COR-L47 (cell line): Measurements from ENCODE around the gene GPR21.

ENCODE experiments used
- DNase-seq: peaks from one replicate; lab custom pipeline; 2025; lab: John Stamatoyannopoulos, UW

Gene GPR21

DNA sequence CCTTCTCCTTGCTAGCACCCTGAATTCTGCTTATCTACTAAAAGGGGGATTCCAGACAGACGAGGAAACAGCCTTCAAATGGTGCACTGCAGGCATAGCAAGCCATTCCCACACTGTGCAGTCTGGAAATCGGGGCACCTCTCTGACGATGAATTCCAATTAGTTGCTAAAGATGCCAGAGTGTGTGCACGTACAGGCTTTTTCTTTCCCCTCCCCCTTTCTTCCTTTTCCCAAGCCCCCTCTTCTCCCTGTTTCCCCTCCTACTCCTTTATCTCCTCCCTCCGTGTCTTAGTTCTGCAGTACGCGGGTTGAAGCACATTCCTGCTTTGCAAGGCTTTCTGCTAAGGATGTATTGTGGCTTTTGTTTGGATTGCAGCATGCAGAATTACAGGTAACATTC is at the start of gene GPR21:
Gene GPR21, plus strand, starts transcription at position 316 of the 400 bp plus-strand sequence. CDS start 900 bp downstream, outside the sequence.
- no peak for DNase-seq

GRCh38 chr9:122986010-122986409 is 47.5 kb upstream of the GPR21 start:
- no peak for DNase-seq

DNA sequence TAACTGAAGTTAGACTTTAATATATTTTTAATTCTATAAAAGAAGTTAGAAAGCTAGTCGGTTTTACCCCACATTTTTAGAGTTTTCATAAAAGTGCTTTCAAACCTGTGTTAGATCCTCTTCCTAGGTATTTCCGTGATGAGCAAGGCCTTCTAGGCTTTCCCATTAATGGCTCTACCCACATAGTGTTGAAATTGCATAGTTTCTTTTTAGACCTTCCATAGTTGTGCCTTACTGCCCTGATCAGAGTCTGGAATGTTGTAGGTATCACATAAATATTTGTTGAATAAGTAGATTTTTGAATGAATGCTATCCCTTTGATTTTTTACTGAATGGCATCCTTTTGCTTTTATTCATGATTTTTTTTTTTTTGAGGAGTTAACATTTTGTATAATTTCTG is 45.3 kb upstream of the GPR21 start:
- no peak for DNase-seq

GRCh38 chr9:122988920-122989621 is 44.4 kb upstream of the GPR21 start:
- no peak for DNase-seq

- DNase-seq: peak; percentile 14
Observed at GRCh38 chr9:122991370-122991830, 42.1 kb upstream of the GPR21 start.

DNA sequence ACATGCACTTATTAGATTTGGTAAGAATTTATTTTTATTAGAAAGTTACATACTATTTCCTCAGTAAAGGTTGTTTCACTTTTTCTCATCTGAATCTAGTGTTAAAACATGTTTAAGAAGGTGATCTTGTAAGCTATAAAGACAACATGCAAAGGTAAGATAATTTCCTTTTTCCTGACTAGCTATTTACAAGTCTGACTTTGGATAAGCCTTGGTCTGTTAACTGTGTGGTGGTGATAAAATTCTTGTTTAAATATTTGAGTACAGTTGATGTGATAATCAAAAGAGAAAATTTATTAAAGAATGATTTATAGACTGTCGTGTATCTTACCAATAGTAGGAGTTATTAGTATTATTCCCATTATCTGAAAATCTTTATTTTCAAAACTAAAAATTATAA is 36.9 kb upstream of the GPR21 start:
- DNase-seq: no peak

DNA sequence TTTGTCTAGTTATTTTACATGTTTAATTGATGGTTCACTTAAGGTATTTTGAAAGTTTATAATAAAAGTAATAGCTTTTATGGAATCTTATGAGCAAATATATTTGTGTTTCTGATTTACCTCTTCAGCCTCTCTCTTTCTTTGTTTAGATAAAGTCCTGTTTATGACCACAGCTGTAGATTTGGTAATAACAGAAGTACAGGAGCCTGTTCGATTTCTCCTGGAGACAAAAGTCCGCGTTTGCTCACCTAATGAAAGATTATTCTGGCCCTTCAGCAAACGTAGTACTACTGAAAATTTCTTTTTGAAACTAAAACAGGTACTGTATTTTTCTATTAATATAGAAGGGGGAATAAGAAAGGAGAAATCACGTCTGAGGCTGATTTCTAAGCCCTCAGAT is 35.0 kb upstream of the GPR21 start:
- no peak for DNase-seq

GRCh38 chr9:123000371-123001068 is 32.9 kb upstream of the GPR21 start:
- no peak for DNase-seq

DNA sequence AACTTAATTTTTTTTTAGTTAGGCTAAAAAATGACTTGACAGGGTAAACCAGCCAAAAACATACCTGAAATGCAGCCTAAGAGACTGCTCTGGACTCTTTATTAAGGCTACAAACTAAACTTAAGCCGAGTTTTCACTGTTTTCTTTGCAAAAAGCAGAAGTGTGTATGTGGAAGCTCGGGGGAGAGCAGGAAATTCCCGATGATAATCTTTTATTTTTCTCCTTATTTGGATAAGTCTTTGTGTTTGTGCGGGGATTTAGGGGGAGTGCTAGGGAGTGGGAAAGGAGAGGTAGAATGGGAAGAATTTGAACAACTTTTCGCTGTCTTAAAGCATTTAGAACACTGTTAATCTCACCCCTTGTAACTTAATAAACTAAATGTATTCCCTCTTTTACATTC is 30.7 kb upstream of the GPR21 start:
- DNase-seq: no peak

DNA sequence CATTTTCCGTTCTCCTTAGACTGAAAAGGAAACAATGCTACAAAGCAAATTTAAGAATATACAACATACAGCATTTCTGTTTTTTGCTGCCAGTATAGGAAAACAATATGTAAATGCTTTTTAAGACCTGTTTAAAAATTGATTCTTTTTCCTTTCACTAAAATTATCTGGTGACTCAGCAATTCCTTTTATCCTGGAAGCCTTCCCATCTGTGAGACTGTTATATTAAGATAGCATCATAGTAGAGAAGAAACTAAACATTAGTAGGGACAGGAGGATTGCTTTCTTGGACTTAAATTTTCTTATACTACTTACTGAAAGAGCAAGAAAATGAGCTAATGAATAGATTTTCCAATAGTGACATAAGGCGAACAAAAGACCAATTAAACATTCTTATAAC is 30.0 kb upstream of the GPR21 start:
- DNase-seq: no peak

DNA sequence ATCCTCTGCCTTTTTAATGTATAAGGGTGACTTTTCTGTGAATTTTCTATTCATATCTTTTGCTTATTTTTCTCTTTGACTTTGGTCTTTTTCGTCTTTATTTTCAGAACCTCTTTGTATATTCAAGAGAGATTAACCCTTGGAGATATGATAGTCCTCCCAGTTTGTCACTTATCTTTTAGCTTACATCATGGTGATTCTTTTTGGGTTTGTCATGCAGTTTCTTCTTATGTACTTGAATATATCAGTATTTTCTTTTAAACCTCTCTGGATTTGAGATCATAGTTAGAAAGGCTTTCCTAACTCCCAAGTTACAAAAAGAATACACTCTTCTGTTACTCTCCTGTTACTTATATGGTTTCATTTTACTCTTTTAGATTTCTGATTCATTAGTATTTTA is 27.5 kb upstream of the GPR21 start:
- DNase-seq: no peak

DNA sequence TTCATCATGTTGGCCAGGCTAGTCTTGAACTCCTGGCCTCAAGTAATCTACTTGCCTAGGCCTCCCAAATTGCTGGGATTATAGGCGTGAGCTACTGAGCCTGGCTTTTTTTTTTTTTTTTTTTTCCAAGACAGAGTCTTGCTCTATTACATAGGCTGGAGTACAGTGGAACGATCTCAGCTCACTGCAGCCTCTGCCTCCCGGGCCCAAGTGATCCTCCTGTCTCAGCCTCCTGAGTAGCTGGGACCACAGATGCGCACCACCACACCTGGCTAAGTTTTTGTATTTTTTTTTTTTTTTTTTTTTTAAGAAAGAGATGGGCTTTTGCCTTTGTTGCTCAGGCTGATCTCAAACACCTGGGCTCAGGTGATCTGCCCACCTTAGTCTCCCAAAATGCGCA is 26.2 kb upstream of the GPR21 start:
- DNase-seq: no peak

GRCh38 chr9:123008909-123009308 is 24.6 kb upstream of the GPR21 start:
- no peak for DNase-seq

DNA sequence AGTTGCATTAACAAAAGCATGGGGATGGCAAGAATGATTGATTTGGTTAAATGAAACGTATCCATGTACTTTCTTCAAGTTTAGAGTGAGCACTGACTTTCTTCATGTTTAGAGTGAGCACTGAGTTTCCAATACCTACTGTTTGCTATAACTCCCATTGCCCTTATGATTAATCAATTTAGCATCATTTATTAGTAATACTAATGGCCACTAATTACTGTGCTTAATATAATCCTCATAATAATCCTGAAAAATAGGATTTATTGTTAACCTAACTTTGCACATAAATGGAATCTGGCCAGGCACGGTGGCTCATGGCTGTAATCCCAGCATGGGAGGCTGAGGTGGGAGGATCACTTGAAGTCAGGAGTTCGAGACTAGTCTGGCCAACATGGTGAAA is 22.1 kb upstream of the GPR21 start:
- DNase-seq: no peak

DNA sequence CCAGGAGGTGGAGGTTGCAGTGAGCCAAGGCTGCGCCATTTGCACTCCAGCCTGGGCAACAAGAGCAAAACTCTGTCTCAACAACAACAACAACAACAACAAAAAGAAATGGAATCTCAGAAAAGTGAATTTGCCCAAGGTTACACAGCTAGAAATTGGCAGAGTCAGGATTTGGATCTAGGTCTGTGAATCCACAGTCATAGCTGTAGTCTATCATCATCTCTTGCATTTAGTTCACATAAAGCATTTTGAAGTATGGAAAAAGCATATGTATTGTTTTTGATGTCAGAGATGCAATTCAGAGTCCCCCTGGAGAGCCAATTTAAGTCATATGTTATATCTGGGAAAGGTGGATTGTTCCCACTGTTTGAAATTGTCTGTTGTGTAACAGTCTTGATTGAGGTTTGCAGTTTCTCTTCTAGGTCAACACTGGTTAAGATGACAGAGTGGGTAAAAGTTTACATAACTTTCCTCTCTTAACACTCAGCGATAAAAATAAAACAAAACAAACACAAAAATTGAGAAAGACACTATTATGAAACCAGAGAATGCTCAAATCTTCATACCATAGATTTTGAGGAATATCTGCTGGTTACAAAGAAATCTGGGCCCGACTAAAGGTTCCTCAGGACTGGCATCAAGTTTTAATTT is 21.5 kb upstream of the GPR21 start:
- no peak for DNase-seq

DNA sequence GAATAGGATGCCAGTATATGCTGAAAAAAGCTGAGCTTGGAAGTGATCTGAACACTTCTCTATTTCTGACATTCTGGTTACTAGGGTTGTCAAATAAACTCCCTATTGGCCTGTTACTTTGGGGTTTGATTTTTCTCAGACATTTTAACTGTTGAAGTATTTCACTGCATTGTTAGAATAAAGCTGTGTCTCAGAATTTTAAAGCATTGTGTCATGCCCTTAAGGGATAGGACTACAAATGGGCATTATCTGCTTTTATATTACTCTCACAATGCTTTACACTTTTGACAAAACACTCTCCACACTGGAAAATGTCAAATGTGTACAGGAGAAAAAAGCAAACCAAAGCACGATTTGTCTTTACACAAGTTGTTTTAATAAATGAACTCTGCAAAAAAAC is 16.8 kb upstream of the GPR21 start:
- DNase-seq: no peak

- DNase-seq: no peak
Observed at GRCh38 chr9:123020796-123021195, 12.7 kb upstream of the GPR21 start.

GRCh38 chr9:123026425-123026824 is 7.0 kb upstream of the GPR21 start:
- no peak for DNase-seq

GRCh38 chr9:123027517-123027916 is 6.0 kb upstream of the GPR21 start:
- no peak for DNase-seq

DNA sequence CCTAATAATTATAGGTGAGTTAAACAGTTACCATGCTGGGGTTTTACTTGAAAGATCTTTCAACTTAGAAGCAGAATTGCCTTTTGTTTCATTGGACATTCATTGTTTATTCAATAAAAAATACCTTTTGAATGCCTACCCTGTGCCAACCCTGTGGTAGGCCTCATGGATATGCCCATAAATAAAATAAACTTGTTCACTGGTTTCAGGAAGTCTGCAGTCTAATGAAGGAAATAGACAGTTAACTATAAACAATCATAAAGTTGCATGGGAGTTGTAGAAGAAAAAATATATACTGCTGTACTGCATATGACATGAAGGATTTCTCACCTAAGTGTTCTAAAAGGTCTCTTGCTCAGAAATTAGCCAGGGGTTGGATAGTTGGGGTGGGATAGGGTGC is 5.3 kb upstream of the GPR21 start:
- DNase-seq: no peak

DNA sequence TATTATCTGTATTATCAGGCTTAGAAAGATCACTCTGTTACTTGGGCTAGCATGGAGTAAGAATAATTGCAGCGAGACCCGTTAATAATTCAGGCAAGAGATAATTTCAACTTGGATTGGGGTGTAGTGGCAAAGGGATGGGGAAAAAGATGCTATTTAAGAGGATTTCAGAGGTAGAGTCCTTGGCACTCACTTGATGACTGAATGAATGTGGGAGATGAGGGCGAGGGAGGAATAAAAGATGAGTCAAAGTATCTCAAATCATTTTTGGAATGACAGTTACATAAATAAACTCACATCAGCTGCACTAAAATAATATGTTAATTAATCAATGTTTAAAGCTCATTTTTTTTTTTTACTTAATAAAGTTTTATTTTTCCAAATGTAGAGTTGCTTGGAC is 4.5 kb upstream of the GPR21 start:
- DNase-seq: no peak

DNA sequence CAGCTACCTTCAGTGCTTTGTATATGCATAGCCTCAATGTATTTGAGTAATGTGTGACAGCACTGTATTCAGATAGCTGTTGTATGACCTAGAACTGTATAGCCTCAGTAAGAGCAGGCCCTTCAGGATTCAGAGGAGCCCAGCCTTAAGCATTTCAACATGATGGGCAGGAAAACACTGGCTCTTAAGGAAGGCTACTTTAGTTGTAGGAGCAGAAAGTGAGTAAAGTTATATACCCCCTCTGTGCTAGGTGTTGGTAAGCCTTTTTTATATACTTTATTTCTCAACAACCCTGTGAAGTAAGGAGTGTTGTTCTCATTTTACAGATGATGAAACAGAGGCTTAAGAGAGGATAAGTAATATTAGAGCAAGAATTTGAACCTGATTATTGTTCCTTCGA is 1.5 kb upstream of the GPR21 start:
- no peak for DNase-seq

DNA sequence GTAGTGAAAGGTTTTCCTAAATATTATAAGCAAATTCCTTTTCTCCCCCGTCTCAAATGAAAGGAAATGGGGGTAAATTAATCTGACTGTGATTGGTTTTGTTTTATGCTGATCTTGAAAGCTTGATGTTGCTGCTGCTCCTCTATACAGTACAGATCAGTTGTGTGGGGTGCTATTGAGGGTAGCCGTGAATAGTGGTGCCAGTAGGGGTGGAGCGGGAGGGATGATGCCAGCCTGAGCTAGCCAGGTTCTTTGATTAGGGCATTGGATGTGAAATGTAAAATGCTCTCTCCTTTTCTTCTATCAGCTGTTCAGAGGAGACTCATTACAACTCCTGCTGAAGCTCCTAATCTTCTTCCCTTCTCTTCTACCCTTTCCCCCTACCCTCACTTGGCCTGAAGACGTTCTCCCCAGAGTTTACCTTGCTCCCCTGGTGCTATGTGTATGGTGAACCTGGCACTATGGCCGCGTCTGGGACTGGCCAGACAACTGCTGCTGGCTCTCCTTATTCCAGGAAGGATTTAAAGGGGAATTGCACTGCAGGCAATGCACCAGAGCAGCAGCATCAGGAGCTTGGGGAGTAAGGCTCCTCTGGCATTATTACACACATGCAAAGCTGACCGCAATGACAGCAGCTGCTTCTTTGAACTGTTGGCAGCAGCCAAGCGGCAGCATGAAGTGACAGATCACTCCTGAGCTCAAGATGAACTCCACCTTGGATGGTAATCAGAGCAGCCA is 566 bp downstream of the GPR21 start:
- DNase-seq: no peak
